HG03439 (cell line): ENCODE data around the gene COQ9.
"Not testable (repeated sequence)": the region's sequence is repeated elsewhere in the genome, so short reads cannot be mapped to it uniquely, and the experiment has no call there.

Experiments
- ATAC-seq: cut with Tn5 transposase; IDR thresholded peaks from one replicate; pipeline ENCODE4 v1.9.1; 2021; ENCODE audit warnings: mild to moderate bottlenecking, moderate library complexity; ENCODE audit not compliant: unreplicated experiment

Gene COQ9

GRCh38 chr16:57484515-57485005 is 37.3 kb downstream of the COQ9 start:
- no peak for ATAC-seq

DNA sequence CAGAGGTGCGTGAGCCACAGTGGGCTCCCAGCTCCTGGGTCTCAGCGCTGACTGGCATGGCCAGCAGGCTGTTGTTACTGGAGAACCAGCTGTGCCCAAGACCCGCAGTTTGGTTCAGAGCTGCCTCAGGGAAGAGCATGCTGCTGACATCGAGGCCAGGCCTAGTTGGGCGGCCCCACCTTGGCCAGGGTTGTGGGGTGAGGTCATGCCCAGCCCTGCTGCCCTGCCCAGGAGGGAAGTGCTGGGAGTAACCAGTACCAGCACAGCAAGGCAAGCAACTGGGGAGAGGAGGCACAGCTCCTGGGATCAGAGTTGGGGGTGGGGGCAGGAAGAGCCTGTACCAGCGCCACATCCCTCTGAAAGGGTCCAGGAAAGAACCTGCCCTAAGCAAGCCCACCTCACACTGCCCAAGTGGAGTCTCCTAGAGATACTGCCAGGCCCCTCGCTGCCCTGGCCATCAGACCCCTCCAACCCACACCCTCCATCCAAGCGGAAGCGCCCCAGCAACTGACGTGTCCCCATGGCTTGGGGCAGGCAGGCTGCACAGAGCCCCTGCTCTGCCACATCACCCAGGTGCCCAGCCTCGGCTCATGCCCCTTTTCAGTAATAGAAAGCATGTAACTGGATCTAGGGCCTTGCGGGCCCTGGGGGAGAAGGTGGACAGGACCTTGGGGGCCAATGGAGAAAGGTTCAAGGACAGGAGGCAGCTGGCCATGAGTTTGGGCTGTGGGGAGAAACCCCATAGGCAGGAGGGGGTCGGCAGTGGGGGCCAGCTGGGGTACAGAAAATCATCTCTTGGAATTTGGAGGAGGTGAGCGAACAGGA is 38.0 kb downstream of the COQ9 start:
- ATAC-seq = no peak

DNA sequence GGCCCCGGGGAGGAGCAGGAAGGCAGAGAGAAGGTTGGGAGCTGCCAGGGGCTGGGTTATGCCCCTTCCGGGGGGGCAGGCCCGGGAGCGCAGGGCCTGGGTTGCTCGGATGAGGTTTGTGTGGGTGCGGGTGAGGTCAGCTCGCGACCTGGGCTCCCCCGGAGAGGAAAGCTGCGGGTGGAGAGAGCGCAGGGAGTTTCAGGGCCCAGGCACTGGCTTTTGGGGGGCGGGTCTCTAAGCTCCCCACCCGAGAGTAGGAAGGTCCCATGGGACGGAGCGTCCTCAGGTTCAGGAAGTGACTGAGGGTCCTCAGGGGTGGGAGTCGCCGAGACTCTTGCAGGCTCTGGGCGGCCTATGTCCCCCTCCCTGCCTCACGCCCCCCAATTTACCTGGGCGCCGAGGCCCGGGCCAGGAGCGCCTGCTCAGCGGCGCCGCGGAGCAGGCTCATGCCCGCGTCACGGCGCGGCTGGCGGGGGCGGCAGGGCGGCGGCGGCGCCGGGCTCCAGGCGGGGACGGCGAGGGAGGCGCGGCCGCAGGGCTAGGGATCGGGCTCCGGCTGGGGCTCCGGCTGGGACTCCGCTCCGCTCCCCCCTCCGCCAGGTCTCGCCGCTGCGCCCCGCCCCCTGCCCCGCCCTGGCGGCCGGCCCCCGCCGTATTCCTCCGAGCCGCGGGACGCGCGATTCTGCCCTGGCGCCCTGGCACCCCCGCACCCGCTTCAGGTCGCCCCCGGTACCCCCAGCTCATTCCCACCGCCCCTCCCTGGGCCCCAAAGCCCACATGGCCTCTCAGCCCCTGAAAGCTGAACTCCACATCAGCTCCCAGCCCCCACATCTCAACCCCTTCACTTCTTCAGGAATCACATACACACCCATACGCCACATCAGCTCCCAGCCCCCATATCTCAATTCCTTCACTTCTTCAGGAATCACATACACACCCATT is 38.9 kb downstream of the COQ9 start, which contains the start of gene DOK4:
TSS of gene DOK4 (minus strand) at position 578 of the 942 bp plus-strand sequence. CDS start 6,986 bp downstream, outside the sequence.
- ATAC-seq = peak; percentile 67

DNA sequence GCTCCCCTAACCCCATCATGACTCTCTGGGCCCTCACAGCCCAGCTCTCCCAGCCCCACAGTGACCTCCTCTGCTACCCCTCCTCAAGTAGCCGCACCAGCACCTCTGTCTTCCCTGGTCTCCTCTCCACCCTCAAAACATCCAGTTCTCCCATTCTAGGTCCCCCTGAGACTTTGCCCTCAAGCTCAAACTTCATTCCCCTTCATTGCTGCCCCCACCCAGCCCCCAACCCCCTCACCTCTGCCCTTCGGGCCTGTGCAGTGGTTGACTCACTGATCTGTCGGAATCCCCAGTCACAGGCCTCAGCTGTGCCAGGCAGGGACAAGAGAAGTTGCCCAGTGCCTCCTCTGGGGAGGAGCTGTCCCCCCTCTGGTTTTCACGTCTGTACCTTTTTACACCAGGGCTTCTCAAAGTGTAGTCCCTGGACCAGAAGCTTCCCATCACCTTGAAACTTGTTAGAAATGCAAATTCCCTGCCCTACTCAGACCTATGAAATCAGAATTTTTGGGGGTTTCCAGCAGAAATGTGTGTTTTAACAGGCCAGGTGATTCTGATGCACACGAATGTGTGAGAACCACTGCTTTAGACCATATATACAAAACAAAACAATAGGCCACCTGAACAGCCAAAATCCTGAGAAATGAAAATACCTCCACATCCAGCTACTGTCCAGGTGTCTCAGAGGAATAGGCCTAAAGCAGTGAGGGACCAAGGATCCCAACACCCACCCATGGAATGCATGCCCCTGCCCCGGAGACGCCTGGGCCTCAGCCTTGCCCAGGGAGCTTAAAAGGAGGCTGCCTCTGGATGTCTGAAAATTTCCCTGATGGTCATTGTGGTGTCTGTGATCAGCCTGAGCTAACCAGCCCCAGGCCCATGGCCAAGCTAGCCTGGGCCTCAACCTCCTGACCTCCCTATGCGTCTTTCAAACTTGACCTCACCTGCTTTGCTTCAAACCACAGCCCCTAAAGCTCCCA is 39.9 kb downstream of the COQ9 start:
- ATAC-seq = no peak

DNA sequence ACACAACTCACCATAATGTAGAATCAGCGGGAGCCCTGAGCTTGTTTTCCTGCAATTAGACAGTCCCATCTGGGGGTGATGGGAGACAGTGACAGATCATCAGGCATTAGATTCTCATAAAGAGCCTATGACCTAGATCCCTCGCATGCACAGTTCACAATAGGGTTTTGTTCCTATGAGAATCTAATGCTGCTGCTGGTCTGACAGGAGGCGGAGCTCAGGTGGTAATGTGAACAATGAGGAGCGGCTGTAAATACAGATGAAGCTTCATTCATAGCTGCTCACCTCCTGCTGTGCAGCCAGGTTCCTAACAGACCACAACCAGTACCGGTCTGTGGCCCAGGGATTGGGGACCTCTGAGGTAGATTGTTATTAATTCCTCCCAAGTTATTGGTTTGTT is 42.0 kb downstream of the COQ9 start:
- no peak for ATAC-seq

- ATAC-seq = no peak
These were observed 46.5 kb downstream of the COQ9 start for GRCh38 chr16:57493767-57494166.

DNA sequence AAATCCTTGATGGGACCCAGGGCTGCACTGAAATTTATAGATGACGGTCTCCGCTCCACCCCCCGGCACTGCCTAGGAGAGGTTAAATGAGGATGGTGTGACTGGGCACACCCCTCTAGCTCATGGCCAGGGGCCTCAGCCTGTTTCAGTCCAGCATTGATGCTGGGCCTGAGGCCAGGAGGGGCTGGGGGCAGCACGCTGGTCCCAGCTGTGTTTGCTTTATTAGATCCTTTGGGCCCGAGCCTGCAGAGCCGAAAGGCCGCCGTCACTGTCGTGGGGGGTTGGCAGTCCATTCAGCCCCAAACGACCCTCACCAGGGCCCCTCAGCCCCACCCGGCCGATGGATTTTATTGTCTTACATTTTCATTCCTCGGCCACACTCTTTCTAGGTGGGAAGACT is 49.8 kb downstream of the COQ9 start:
- no peak for ATAC-seq

GRCh38 chr16:57498031-57498430 is 50.8 kb downstream of the COQ9 start:
- no peak for ATAC-seq

- not testable (repeated sequence) for ATAC-seq
These were observed 52.7 kb downstream of the COQ9 start for GRCh38 chr16:57499941-57500340.

- no peak for ATAC-seq
These were observed 53.4 kb downstream of the COQ9 start for GRCh38 chr16:57500578-57501111.

GRCh38 chr16:57501492-57501891 is 54.2 kb downstream of the COQ9 start:
- ATAC-seq = no peak

DNA sequence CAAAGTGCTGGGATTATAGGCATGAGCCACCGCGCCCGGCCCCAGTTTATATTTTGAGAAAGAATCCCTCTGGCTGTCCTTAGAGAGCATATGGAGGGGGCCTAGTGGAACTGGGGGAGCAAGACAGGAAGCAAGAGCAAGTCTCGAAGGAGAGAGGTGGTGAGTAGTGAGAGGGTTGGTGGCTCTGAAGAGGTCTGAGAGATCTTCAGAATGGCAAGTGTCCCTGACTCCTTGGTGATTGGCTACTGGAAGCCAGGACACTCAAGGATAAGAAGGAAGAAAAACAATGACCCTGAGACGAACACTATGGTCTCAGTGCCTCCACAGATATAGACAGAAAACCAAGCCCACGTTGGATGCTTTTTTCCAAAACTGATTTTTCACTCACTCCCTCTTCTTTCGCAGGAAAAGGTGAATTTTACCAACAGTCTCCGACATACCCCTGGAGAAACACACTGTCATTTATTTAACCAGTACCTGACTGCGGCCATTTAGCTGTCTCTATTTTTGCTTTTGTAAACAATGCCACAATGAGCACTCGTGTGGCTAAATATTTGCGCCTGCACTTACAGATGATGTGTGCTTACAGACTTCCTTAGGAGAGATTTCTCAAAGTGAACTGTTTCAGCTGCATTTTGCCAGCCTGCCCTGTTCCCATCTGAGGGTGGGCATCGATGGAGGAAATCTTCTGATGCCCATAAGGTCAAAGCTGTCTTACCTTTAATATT is 54.9 kb downstream of the COQ9 start:
- ATAC-seq = no peak

DNA sequence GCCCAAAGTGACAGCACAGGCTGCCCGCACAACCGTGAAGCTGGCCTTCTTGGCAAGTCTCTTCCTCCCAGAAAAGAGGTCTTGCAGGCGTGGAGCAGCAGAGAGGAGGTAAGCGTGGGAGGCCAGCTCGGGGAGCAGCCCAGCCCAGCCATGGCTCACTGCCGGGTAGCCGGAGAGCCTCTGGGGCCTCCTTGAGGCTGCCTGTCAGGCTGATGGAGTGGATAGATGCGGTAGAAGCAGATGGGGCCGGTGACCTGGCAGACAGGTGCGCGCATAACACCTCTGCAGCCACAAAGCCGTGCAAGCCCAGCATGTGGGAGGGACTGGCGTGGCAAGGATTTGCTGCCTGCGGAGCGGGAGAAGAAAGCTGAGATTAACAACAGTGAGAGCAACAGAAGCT is 56.1 kb downstream of the COQ9 start:
- ATAC-seq = no peak

- no peak for ATAC-seq
These were observed 56.7 kb downstream of the COQ9 start for GRCh38 chr16:57504001-57504400.

GRCh38 chr16:57504491-57504890 is 57.2 kb downstream of the COQ9 start:
- ATAC-seq = no peak

- ATAC-seq = no peak
These were observed 57.9 kb downstream of the COQ9 start for GRCh38 chr16:57505169-57505568.

DNA sequence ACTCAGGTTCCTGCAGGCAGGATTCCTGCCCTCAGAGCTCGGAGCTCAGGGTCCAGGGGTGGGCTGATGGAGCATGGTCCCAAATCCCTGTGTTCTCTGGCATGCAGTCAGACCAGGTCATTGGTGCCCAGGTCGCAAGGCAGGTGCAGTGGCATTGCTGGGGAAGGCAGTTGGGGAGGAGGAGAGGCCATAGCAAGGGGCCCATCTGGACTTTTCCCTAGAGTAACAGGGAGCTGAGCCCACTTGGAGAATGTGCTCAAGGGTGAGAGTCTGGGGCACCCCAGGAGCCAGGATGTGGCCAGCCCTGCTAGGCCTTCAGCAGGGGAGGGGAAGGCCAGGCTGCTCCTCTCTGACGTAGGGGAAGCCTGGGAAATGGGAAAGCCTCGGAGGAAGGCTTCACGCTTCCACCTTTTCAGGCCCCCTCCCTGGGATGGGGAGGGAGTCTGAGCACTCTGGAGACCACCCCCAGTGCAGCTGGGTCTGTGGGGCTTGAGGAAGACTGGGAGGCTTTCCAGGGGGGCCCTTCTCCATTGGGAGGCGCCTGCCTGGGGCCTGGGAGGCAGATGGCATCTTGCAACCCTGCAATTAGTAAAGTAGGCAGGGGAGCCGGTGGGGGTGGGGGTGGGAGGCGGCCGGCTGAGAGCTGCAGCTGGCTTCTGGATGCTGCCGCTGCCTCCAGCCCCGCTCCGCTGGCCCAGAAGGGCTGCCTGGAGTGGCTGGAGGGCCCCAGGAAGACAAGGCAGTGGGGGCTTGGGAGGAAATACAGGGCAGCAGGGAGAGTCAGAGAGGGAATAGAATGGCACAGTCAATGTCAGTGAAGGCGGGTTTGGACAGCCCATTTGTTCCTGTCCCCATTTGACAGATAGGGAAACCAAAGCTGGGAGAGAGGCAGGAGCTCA is 60.1 kb downstream of the COQ9 start:
- ATAC-seq = no peak

DNA sequence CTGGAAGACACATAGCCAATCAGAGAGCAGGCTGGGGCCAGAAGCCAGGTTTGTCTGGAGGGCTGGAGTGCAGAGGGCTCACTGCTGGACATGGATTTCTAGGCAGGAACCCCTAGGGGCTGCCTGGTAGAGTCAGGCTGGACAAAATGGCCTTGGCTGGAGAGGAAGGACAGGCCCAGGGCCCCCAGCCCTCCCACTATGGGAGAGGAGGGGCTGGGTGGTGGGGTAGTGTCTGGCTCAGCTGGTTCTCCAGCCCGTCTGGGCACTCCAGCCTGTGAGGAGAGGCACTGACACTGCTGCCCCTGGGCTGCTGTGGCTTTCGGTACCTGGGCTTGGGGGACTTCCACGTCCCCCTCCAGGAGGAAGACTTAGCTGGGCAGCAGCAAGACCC is 60.8 kb downstream of the COQ9 start:
- ATAC-seq = no peak
